H9 (cell line): Measurements from ENCODE around the gene SCTR. TPM values are rescaled to one million over a fixed set of nuclear protein-coding genes. Genes with fewer than 3 reads are reported as not detected.

Experiments used
- DNase-seq: peaks from one replicate; pipeline ENCODE4 v3.0.0-alpha.2; 2017
- H2AFZ ChIP-seq: one replicate; pipeline ENCODE4 v1.6.1; 2013; ENCODE audit warnings: mild to moderate bottlenecking, low read length, control low read depth, moderate library complexity
- H2AK5ac ChIP-seq: 2 replicates; pipeline ENCODE4 v1.6.1; 2013; ENCODE audit warnings: low read length, control low read depth, mixed read lengths; ENCODE audit not compliant: insufficient read length
- H2BK120ac ChIP-seq: one replicate; pipeline ENCODE4 v1.6.1; 2013; ENCODE audit warnings: low read depth, mild to moderate bottlenecking, low read length, control low read depth, inconsistent platforms; ENCODE audit not compliant: poor library complexity, severe bottlenecking
- H2BK12ac ChIP-seq: 2 replicates; pipeline ENCODE4 v1.6.1; 2013; ENCODE audit warnings: low read length, control low read depth, mixed read lengths, low read depth; ENCODE audit not compliant: insufficient read length
- H2BK15ac ChIP-seq: 2 replicates; pipeline ENCODE4 v1.6.1; 2013; ENCODE audit warnings: low read depth, low read length, control low read depth
- H2BK20ac ChIP-seq: one replicate; pipeline ENCODE4 v1.6.1; 2013; ENCODE audit warnings: low read depth, mild to moderate bottlenecking, low read length, control low read depth, inconsistent platforms; ENCODE audit not compliant: poor library complexity, severe bottlenecking
- H2BK5ac ChIP-seq: 2 replicates; pipeline ENCODE4 v1.6.1; 2013; ENCODE audit warnings: low read length, control low read depth, mixed read lengths; ENCODE audit not compliant: insufficient read length
- H3K14ac ChIP-seq: 2 replicates; pipeline ENCODE4 v1.6.1; 2013; ENCODE audit warnings: low read length, control low read depth; ENCODE audit not compliant: insufficient read depth
- H3K18ac ChIP-seq: 2 replicates; pipeline ENCODE4 v1.6.1; 2013; ENCODE audit warnings: low read depth, mild to moderate bottlenecking, mixed read lengths, low read length, control low read depth; ENCODE audit not compliant: insufficient read length
- H3K23ac ChIP-seq: 2 replicates; pipeline ENCODE4 v1.6.1; 2013; ENCODE audit warnings: low read length, control low read depth, mixed read lengths, low read depth; ENCODE audit not compliant: insufficient read length
- H3K23me2 ChIP-seq: 2 replicates; pipeline ENCODE4 v1.6.1; 2013; ENCODE audit warnings: low read depth, mild to moderate bottlenecking, mixed read lengths, low read length, control low read depth; ENCODE audit not compliant: insufficient read length, poor library complexity, severe bottlenecking
- H3K27ac ChIP-seq: 2 replicates; pipeline ENCODE4 v1.5.1; 2013; ENCODE audit warnings: low read length, control low read depth, mixed read lengths, low read depth; ENCODE audit not compliant: insufficient read length
- H3K27me3 ChIP-seq: 2 replicates; pipeline ENCODE4 v1.6.1; 2013; ENCODE audit warnings: low read length, control low read depth, inconsistent platforms; ENCODE audit not compliant: insufficient read depth
- H3K4ac ChIP-seq: 2 replicates; pipeline ENCODE4 v1.6.1; 2013; ENCODE audit warnings: low read depth, mild to moderate bottlenecking, control low read depth, inconsistent platforms, low read length, moderate library complexity
- H3K4me1 ChIP-seq: 2 replicates; pipeline ENCODE4 v1.6.1; 2013; ENCODE audit warnings: low read length, control low read depth, inconsistent platforms; ENCODE audit not compliant: insufficient read depth
- H3K4me2 ChIP-seq: 2 replicates; pipeline ENCODE4 v1.6.1; 2013; ENCODE audit warnings: low read length, control low read depth, mixed read lengths; ENCODE audit not compliant: insufficient read length, insufficient read depth
- H3K56ac ChIP-seq: 2 replicates; pipeline ENCODE4 v1.6.1; 2013; ENCODE audit warnings: low read depth, mild to moderate bottlenecking, mixed read lengths, low read length, control low read depth; ENCODE audit not compliant: insufficient read length
- H3K79me1 ChIP-seq: 2 replicates; pipeline ENCODE4 v1.6.1; 2013; ENCODE audit warnings: low read depth, mild to moderate bottlenecking, moderate library complexity, low read length, control low read depth, inconsistent platforms; ENCODE audit not compliant: insufficient read depth, poor library complexity, severe bottlenecking
- H3K79me2 ChIP-seq: 2 replicates; pipeline ENCODE4 v1.6.1; 2013; ENCODE audit warnings: low read length, control low read depth, inconsistent platforms; ENCODE audit not compliant: insufficient read depth
- H3K9ac ChIP-seq: 2 replicates; pipeline ENCODE4 v1.6.1; 2013; ENCODE audit warnings: low read length, control low read depth, mixed read lengths; ENCODE audit not compliant: insufficient read length; ENCODE audit errors: extremely low read depth
- H3K9me3 ChIP-seq: one replicate; pipeline ENCODE4 v1.6.1; 2013; ENCODE audit warnings: low read depth, low read length, inconsistent platforms; ENCODE audit not compliant: control insufficient read depth
- H3T11ph ChIP-seq: one replicate; pipeline ENCODE4 v1.6.1; 2013; ENCODE audit warnings: mild to moderate bottlenecking, low read length, control low read depth, inconsistent platforms
- H4K20me1 ChIP-seq: one replicate; pipeline ENCODE4 v1.6.1; 2013; ENCODE audit not compliant: control insufficient read depth, insufficient read length, insufficient read depth
- H4K5ac ChIP-seq: 2 replicates; pipeline ENCODE4 v1.6.1; 2013; ENCODE audit warnings: low read depth, mild to moderate bottlenecking, mixed read lengths, low read length, control low read depth; ENCODE audit not compliant: insufficient read length
- H4K8ac ChIP-seq: replicated peaks from 2 replicates; pipeline ENCODE4 v1.6.1; 2013; ENCODE audit warnings: low read length, control low read depth, mixed read lengths, low read depth; ENCODE audit not compliant: insufficient read length
- H4K91ac ChIP-seq: 2 replicates; pipeline ENCODE4 v1.6.1; 2013; ENCODE audit warnings: low read depth, mild to moderate bottlenecking, moderate library complexity, mixed read lengths, low read length, control low read depth; ENCODE audit not compliant: insufficient read length
- H3K27ac Mint-ChIP-seq, 3 experiments: 2 replicates in 2 of 3; 3 replicates in 1 of 3; pipeline ENCODE4 v1.8.0; 2020 to 2021; ENCODE audit warnings: mixed read lengths in 3 of 3, mild to moderate bottlenecking in 1 of 3, moderate library complexity in 1 of 3
- H3K27me3 Mint-ChIP-seq: 2 replicates; pipeline ENCODE4 v1.8.0; 2021; ENCODE audit warnings: low read depth, mild to moderate bottlenecking, moderate library complexity, mixed read lengths
- H3K36me3 Mint-ChIP-seq, 3 experiments: 2 replicates in 2 of 3; 3 replicates in 1 of 3; pipeline ENCODE4 v1.8.0; 2020 to 2021; ENCODE audit warnings: low read depth in 3 of 3, mixed read lengths in 3 of 3; ENCODE audit not compliant: insufficient read depth in 1 of 3
- H3K4me1 Mint-ChIP-seq, 2 experiments: 2 replicates each; pipeline ENCODE4 v1.8.0; 2020; ENCODE audit warnings: mixed read lengths in 2 of 2
- H3K4me3 Mint-ChIP-seq, 2 experiments: 2 replicates in 1 of 2; 3 replicates in 1 of 2; pipeline ENCODE4 v1.8.0; 2020 to 2021; ENCODE audit warnings: mild to moderate bottlenecking in 2 of 2, mixed read lengths in 2 of 2, moderate library complexity in 1 of 2
- H3K9me3 Mint-ChIP-seq, 2 experiments: 2 replicates in 1 of 2; 3 replicates in 1 of 2; pipeline ENCODE4 v1.8.0; 2020; ENCODE audit warnings: mild to moderate bottlenecking in 2 of 2, mixed read lengths in 2 of 2, moderate library complexity in 1 of 2
- CTCF ChIP-seq: fragments of 200-600 bp; sonication (generic); conservative IDR thresholded peaks from 3 replicates; pipeline ENCODE4 v1.8.0; 2021; ENCODE audit warnings: antibody characterized with exemption, mild to moderate bottlenecking
- WGBS: extraction: QIAGEN DNeasy Blood & Tissue Kit; methylation state at CpG from one replicate; pipeline ENCODE4 v1.1.7; 2013; ENCODE audit warnings: missing lambda C conversion rate, low lambda C conversion rate, mixed read lengths; ENCODE audit not compliant: insufficient read length; ENCODE audit errors: extremely low coverage; 5-methylcytosine and 5-hydroxymethylcytosine counted together
- total RNA-seq: library from RNA; stranded (reverse); gene quantifications from 2 replicates; pipeline ENCODE4 v1.2.1, GENCODE V29; 2021

SCTR gene
- total RNA-seq, 1 experiment from 2014 or later: not detected

- Histone ChIP-seq H3K14ac (no peak overlapping the region), H3K56ac (no peak overlapping the region), H2BK12ac (no peak overlapping the region), H3K18ac (no peak overlapping the region), H3K79me1 (no peaks in the 10 kb centered on the region), H2AFZ (no peak overlapping the region), H3K23me2 (no peaks in the 10 kb centered on the region), H4K5ac (no peak overlapping the region), H3K79me2 (no peaks in the 10 kb centered on the region), H3K9me3 (no peaks in the 10 kb centered on the region), H3K27me3 (no peaks in the 10 kb centered on the region), H3K9ac (no peak overlapping the region), H3K27ac (no peak overlapping the region), H4K91ac (no peak overlapping the region), H3K23ac (no peak overlapping the region), H2BK120ac (no peak overlapping the region), H2BK20ac (no peak overlapping the region), H2BK5ac (no peak overlapping the region), H4K8ac (no peak overlapping the region), H3K4me1 (no peaks in the 10 kb centered on the region), H2AK5ac (no peak overlapping the region), H2BK15ac (no peak overlapping the region), H3K4ac (no peak overlapping the region), H3K4me2 (no peak overlapping the region), H3T11ph (no peak overlapping the region), H4K20me1 (no peaks in the 10 kb centered on the region)
- no peak for TF ChIP-seq CTCF
- H3K27me3 Mint-ChIP-seq: peaks cover 10% of the 10 kb centered on the region
- H3K36me3 Mint-ChIP-seq: no peaks in the 10 kb centered on the region
- no peak overlapping the region for H3K27ac Mint-ChIP-seq
- no peak for DNase-seq
- no peaks in the 10 kb centered on the region for H3K9me3 Mint-ChIP-seq
- no CpG with 5 or more reads among the region's 5 CpGs for WGBS
- H3K4me3 Mint-ChIP-seq: no peak overlapping the region
- H3K4me1 Mint-ChIP-seq: peaks cover 0 to 9% of the 10 kb centered on the region in 2 experiments; a peak in 2 of 4 replicates
These were observed 62.5 kb downstream of the SCTR start for GRCh38 chr2:119461811-119462210.
